ENCODE measurements around the gene CDC14A.

DNA sequence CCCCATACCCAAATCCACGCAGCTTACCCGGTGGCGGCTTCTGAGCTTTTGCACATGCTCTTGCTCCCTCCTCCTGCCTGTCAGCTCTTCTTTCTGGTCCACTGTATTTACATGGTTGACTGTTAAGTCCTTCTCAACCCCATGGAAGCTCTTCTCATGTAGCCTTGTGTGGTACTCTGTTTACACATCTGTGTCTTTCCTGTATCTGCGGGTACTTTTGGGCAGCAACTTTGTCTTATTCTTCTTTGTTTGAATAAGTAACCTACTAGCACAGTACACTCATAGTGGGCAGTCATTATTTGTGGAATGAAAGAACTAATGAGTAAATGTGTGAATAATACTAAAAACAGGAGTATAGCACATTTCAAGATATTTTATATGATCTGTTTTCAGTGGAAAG is 97.2 kb downstream of the CDC14A start:
- TF ChIP-seq, protein P1, sequence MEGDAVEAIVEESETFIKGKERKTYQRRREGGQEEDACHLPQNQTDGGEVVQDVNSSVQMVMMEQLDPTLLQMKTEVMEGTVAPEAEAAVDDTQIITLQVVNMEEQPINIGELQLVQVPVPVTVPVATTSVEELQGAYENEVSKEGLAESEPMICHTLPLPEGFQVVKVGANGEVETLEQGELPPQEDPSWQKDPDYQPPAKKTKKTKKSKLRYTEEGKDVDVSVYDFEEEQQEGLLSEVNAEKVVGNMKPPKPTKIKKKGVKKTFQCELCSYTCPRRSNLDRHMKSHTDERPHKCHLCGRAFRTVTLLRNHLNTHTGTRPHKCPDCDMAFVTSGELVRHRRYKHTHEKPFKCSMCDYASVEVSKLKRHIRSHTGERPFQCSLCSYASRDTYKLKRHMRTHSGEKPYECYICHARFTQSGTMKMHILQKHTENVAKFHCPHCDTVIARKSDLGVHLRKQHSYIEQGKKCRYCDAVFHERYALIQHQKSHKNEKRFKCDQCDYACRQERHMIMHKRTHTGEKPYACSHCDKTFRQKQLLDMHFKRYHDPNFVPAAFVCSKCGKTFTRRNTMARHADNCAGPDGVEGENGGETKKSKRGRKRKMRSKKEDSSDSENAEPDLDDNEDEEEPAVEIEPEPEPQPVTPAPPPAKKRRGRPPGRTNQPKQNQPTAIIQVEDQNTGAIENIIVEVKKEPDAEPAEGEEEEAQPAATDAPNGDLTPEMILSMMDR (conservative IDR thresholded peaks at IDR 0.05 in 1 of 2, IDR thresholded peaks at IDR 0.05 in 1 of 2; ENCODE audit: low read depth in 1 of 2, low read length in 2 of 2) = no peak
- no peak for TF ChIP-seq EZH2 (IDR thresholded peaks at IDR 0.05; ENCODE audit: low read length, missing control alignments)

Measured in fibroblast of lung (primary cell).